ENCODE results near the gene LHFPL2.

DNA sequence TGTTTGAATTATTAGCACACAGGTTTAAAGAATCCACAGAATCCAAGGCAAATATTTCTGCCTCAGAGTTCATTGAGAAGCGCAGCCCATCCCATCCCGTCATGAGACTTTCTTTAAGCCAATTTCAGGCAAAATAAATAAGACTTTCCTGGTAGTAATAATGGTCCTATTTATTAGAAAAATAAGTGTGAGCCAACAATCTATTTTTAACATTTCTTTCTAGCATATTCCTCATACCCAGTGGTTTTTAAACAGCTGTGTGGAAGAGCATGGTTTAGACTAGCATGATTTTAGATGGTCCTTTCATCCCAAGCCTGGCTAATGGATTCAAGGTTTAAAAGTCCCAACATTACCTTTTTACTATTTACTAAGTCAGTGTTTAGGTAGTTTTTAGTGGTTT lies 162.4 kb downstream of the LHFPL2 start:
- TF ChIP-seq POLR2A (IDR thresholded peaks at IDR 0.05) (no peak), POLR2AphosphoS5 (IDR thresholded peaks at IDR 0.05) (no peak)
- TF ChIP-seq, protein P1, sequence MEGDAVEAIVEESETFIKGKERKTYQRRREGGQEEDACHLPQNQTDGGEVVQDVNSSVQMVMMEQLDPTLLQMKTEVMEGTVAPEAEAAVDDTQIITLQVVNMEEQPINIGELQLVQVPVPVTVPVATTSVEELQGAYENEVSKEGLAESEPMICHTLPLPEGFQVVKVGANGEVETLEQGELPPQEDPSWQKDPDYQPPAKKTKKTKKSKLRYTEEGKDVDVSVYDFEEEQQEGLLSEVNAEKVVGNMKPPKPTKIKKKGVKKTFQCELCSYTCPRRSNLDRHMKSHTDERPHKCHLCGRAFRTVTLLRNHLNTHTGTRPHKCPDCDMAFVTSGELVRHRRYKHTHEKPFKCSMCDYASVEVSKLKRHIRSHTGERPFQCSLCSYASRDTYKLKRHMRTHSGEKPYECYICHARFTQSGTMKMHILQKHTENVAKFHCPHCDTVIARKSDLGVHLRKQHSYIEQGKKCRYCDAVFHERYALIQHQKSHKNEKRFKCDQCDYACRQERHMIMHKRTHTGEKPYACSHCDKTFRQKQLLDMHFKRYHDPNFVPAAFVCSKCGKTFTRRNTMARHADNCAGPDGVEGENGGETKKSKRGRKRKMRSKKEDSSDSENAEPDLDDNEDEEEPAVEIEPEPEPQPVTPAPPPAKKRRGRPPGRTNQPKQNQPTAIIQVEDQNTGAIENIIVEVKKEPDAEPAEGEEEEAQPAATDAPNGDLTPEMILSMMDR (IDR thresholded peaks at IDR 0.05) = no peak

Measured in transverse colon (tissue), 4 donors.